GM10248 (cell line): Measurements from ENCODE around the gene KLK15.

ENCODE experiments used
- CTCF ChIA-PET: fragments of 300-600 bp; sonication (Branson Sonifier 250); formaldehyde crosslinking; extraction: SDS; loops from one replicate; lab custom pipeline; 2021; ENCODE audit warnings: antibody characterized with exemption; lab: Yijun Ruan, JAX
- POLR2A ChIA-PET: fragments of 350-650 bp; sonication (Branson Sonifier 250); formaldehyde crosslinking; extraction: SDS; loops from one replicate; lab custom pipeline; 2020; ENCODE audit warnings: antibody characterized with exemption; lab: Yijun Ruan, JAX
- DNase-seq: peaks from one replicate; pipeline ENCODE4 v3.0.0; 2012; ENCODE audit errors: extremely low spot score
- TF ChIP-seq, protein P1 (sequence below): IDR thresholded peaks from 2 replicates; pipeline ENCODE4 v1.5.1; 2012; ENCODE audit warnings: mild to moderate bottlenecking, low read depth; ENCODE audit errors: extremely low read depth, missing control alignments, control extremely low read depth

Gene KLK15

DNA sequence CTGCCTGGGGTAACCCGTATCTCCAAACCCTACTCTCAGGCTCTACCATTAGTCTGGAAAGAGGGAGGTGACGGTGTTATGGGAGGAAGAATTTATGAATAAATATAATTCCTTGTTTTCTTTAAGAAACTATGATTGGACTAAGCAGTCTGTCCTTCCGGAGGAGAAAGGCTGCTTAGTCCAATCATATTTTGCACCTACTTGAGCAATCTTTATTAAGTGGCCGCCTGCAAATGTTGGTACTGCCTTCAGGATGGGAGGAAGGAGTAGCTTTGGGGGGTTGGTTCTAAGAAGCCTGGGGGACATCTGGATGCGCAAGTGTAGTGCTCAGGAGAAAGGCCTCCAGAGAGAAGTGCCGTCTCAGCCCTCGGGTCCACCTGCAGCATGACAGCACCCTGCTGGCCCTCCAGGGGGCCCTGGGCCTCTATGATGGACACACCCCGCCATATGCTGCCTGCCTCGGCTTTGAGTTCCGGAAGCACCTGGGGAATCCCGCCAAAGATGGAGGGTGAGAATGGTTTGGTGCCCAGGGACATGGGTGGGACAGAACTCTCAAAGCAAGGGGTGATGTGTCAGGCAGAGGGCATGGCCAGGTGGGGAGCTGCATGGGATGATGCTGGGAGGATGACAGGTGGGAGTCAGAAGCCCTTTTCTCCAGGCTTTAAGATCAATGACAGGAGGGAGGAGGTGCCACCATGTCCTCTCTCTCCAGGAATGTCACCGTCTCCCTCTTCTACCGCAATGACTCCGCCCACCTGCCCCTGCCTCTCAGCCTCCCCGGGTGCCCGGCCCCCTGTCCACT is 39.1 kb downstream of the KLK15 start:
- DNase-seq: peak; percentile 72
- TF ChIP-seq, protein P1, sequence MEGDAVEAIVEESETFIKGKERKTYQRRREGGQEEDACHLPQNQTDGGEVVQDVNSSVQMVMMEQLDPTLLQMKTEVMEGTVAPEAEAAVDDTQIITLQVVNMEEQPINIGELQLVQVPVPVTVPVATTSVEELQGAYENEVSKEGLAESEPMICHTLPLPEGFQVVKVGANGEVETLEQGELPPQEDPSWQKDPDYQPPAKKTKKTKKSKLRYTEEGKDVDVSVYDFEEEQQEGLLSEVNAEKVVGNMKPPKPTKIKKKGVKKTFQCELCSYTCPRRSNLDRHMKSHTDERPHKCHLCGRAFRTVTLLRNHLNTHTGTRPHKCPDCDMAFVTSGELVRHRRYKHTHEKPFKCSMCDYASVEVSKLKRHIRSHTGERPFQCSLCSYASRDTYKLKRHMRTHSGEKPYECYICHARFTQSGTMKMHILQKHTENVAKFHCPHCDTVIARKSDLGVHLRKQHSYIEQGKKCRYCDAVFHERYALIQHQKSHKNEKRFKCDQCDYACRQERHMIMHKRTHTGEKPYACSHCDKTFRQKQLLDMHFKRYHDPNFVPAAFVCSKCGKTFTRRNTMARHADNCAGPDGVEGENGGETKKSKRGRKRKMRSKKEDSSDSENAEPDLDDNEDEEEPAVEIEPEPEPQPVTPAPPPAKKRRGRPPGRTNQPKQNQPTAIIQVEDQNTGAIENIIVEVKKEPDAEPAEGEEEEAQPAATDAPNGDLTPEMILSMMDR: peak; percentile 50
- ChIA-PET CTCF (interaction anchor here (1.0 to 8.2 kb wide), 10 partner anchors 11 to 132 kb away, joined by 3 to 64 read pairs (median 4); no protein-coding TSS in a partner anchor), POLR2A (interaction anchor here (1.0 to 2.1 kb wide), 2 partner anchors 10 kb away, joined by 3 to 10 read pairs; no protein-coding TSS in a partner anchor)

DNA sequence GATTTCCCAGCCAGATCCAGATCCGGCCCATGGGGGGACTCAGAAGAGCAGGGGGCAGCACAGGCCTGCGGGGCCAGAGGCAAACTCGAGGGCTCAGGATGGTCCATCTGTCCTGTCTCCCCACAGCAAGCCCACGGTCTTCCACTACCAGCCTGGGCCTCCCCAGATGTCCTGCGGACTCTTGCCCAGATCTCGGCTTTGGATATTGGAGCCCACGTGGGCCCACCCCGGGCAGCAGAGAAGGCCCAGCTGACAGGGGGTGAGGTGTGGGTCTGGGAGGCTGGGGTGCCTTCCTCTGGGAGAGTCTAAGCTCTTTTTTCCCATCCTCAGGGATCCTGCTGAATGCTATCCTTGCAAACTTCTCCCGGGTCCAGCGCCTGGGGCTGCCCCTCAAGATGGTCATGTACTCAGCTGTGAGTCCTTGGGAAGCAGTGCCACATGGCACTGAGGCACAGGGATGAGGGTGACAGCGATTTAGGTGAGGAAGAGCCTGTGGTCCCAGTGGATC is 39.8 kb downstream of the KLK15 start:
- no peak for DNase-seq
- TF ChIP-seq, protein P1: no peak
- ChIA-PET POLR2A (interaction anchor here (0.6 to 2.1 kb wide), 2 partner anchors 11 to 28 kb away, joined by 3 to 10 read pairs; no protein-coding TSS in a partner anchor), CTCF (interaction anchor here (1.0 to 8.2 kb wide), 7 partner anchors 10 to 132 kb away, joined by 4 to 64 read pairs (median 4); no protein-coding TSS in a partner anchor)

DNA sequence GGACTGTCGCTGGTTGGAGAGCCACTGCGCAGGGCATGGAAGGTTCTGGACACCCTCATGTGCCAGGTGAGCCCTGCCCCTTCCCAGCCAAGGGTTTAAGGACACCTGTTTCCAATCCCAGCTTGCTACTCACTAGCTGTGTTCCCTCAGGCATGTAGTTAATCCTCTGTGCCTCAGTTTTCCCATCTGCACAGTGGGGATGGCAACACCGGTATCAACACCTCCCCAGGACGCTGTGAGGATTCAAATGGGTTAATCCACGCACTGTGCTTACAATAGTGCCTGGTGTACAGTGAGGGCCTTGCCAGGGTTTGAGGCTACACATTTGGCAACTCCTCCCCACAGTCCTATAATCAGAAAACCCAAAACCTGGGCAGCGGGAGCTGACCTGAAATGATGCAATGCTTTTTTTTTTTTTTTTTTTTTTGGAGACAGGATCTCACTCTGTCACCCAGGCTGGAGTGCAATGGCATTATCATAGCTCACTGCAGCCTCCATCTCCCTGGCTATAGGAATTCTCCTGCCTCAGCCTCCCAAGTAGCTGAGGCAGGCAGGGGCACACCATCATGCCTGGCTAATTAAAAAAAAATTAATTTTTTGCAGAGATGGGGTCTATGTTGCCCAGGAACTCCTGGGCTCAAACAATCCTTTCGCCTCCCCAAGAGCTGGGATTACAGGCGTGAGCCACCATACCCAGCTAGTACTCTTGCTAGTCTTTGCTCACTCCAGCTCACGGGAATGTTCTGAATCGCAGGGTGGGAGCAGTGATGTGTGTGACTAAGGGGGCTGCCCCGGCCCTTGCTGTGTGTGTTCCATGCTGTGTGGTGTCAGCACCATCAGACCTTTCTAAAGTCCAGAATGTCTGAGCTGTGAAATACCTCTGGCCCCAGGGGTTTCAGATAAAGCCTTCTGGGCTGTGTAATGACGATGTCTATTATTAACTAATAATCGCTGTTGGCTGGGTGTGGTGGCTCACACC is 40.8 kb downstream of the KLK15 start:
- ChIA-PET CTCF (interaction anchor here (0.7 to 8.2 kb wide), 6 partner anchors 9 to 129 kb away, joined by 3 to 64 read pairs (median 5); no protein-coding TSS in a partner anchor), POLR2A (interaction anchor here (0.6 to 2.1 kb wide), 6 partner anchors 12 to 1783 kb away, joined by 3 to 10 read pairs (median 4); no protein-coding TSS in a partner anchor)
- DNase-seq: no peak
- TF ChIP-seq, protein P1: no peak

DNA sequence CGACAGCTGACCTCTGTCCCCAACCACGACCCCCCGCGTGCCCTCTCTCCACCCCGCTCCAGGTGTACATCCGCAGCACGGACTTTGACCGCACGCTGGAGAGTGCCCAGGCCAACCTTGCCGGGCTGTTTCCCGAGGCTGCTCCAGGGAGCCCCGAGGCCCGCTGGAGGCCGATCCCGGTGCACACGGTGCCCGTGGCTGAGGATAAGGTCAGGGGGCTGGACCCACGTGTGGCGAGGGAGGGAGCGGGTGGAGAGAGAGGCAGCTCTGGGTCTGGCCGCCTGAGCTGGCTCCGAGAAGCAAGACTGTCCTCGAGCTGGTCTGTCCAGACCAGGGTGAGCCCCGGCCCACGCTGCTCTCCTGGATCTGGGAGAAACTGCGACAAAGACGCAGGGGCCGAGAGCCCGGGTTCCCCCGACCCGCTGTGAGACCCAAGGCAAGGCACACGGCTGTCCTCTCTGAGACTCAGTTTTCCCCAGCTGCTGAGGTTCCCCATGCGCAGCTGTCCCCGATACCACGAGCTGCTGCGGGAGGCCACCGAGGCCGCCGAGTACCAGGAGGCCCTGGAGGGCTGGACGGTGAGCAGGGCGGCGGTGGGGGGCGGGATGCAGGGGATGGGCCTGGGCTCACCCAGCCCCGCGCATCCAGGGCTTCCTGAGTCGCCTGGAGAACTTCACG is 41.6 kb downstream of the KLK15 start:
- TF ChIP-seq, protein P1: no peak
- no peak for DNase-seq
- CTCF ChIA-PET: interaction anchor here (6.7 to 8.2 kb wide), 2 partner anchors 8 to 130 kb away, joined by 31 to 64 read pairs; no protein-coding TSS in a partner anchor
- POLR2A ChIA-PET: interaction anchor here (0.8 to 2.1 kb wide), 3 partner anchors 13 to 130 kb away, joined by 3 to 10 read pairs (median 5); no protein-coding TSS in a partner anchor

DNA sequence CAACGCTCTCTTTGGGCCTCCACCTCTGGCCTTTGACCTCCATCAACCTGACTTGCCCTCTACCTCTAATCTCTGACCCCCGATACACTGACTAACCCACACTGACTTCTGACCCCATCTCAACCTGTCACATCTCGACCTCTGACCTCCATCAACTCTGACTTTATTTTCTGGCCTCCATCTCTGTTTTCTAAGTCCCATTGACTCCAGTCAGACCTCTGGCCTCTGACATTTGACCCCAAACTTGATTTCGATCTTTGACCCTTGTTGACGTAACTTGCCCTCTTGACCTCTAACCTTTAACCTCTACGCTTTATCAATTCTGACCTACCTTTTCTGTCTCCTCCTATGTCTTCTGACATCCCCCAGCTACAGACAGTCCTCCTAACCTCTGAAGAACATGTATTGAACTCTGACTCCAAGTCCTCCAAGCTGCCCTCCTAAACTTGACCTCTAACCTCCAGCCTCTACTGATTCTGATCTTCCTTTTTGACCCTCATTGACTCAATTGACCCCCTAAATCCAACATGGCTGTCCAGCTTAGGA is 42.4 kb downstream of the KLK15 start:
- POLR2A ChIA-PET: interaction anchor here (1.2 to 1.8 kb wide), 2 partner anchors 14 to 131 kb away, joined by 3 to 6 read pairs; no protein-coding TSS in a partner anchor
- CTCF ChIA-PET: interaction anchor here (1.2 kb wide), 1 partner anchor 131 kb away, joined by 4 read pairs; no protein-coding TSS in a partner anchor
- TF ChIP-seq, protein P1: no peak
- no peak for DNase-seq
